Tibial nerve (tissue), 4 donors: Measurements from ENCODE around the gene MT1E.

Experiments used
- CTCF ChIP-seq, 5 experiments: fragments of 200-600 bp in 3 of 5; fragments of 450-650 bp in 2 of 5; sonication (generic) in 3 of 5; IDR thresholded peaks; one replicate each; pipeline ENCODE4 v1.5.1; 2016 to 2019; ENCODE audit warnings: antibody characterized with exemption in 5 of 5, mild to moderate bottlenecking in 3 of 5, moderate library complexity in 2 of 5
- EP300 ChIP-seq, 2 donors: sonication (generic); formaldehyde crosslinking; IDR thresholded peaks; one replicate each; pipeline ENCODE4 v1.6.1; 2017; ENCODE audit warnings: antibody characterized with exemption in 2 of 2, mild to moderate bottlenecking in 1 of 2
- POLR2A ChIP-seq, 2 donors: fragments of 450-650 bp; IDR thresholded peaks; one replicate each; pipeline ENCODE4 v1.6.1; 2017; ENCODE audit warnings: antibody characterized with exemption in 2 of 2, mild to moderate bottlenecking in 2 of 2, moderate library complexity in 2 of 2

GRCh38 chr16:56633535-56633934 is 8.0 kb downstream of the MT1E start:
- TF ChIP-seq CTCF (IDR thresholded peaks at IDR 0.05): no peak
- no peak for TF ChIP-seq POLR2A (IDR thresholded peaks at IDR 0.05)
- no peak for TF ChIP-seq EP300 (IDR thresholded peaks at IDR 0.05)
